Neutrophil (primary cell): ENCODE results near the gene ATXN2.

Experiments used
- H3K27ac ChIP-seq: fragments of 200-600 bp; sonication (generic); 2 replicates; pipeline ENCODE4 v1.5.1; 2016; ENCODE audit warnings: mild to moderate bottlenecking, moderate library complexity
- H3K27me3 ChIP-seq: fragments of 200-600 bp; sonication (generic); 2 replicates; pipeline ENCODE4 v1.6.0; 2016; ENCODE audit warnings: mild to moderate bottlenecking
- H3K36me3 ChIP-seq: fragments of 200-600 bp; sonication (generic); 2 replicates; pipeline ENCODE4 v1.5.1; 2017
- H3K4me1 ChIP-seq, 2 experiments: fragments of 200-600 bp in 1 of 2; sonication (generic) in 1 of 2; 1 replicate in 1 of 2; 2 replicates in 1 of 2; pipeline versions ENCODE4 v1.5.1 to v1.6.1; 2013 to 2016; ENCODE audit warnings: low read depth in 1 of 2, low read length in 1 of 2, mild to moderate bottlenecking in 1 of 2, moderate library complexity in 1 of 2; ENCODE audit not compliant: control insufficient read depth in 1 of 2, insufficient read depth in 1 of 2
- H3K4me3 ChIP-seq, 2 experiments: fragments of 200-600 bp in 1 of 2; sonication (generic) in 1 of 2; 1 replicate in 1 of 2; 2 replicates in 1 of 2; pipeline ENCODE4 v1.5.1; 2013 to 2016; ENCODE audit warnings: low read depth in 1 of 2, low read length in 1 of 2, mild to moderate bottlenecking in 1 of 2, moderate library complexity in 1 of 2
- H3K9me3 ChIP-seq: fragments of 200-600 bp; sonication (generic); 2 replicates; pipeline ENCODE4 v1.5.1; 2016
- TF ChIP-seq, protein P1 (sequence below): fragments of 200-600 bp; sonication (generic); IDR thresholded peaks from 2 replicates; pipeline ENCODE4 v1.5.1; 2016; ENCODE audit warnings: antibody characterized with exemption

Gene ATXN2

GRCh38 chr12:111544032-111544431 is 55.1 kb downstream of the ATXN2 start:
- H3K27ac ChIP-seq: no peak overlapping the region
- no peaks in the 10 kb centered on the region for H3K27me3 ChIP-seq
- TF ChIP-seq, protein P1, sequence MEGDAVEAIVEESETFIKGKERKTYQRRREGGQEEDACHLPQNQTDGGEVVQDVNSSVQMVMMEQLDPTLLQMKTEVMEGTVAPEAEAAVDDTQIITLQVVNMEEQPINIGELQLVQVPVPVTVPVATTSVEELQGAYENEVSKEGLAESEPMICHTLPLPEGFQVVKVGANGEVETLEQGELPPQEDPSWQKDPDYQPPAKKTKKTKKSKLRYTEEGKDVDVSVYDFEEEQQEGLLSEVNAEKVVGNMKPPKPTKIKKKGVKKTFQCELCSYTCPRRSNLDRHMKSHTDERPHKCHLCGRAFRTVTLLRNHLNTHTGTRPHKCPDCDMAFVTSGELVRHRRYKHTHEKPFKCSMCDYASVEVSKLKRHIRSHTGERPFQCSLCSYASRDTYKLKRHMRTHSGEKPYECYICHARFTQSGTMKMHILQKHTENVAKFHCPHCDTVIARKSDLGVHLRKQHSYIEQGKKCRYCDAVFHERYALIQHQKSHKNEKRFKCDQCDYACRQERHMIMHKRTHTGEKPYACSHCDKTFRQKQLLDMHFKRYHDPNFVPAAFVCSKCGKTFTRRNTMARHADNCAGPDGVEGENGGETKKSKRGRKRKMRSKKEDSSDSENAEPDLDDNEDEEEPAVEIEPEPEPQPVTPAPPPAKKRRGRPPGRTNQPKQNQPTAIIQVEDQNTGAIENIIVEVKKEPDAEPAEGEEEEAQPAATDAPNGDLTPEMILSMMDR: no peak
- H3K4me1 ChIP-seq: no peaks in the 10 kb centered on the region
- no peaks in the 10 kb centered on the region for H3K9me3 ChIP-seq
- no peak overlapping the region for H3K4me3 ChIP-seq
- peaks cover 53% of the 10 kb centered on the region for H3K36me3 ChIP-seq

DNA sequence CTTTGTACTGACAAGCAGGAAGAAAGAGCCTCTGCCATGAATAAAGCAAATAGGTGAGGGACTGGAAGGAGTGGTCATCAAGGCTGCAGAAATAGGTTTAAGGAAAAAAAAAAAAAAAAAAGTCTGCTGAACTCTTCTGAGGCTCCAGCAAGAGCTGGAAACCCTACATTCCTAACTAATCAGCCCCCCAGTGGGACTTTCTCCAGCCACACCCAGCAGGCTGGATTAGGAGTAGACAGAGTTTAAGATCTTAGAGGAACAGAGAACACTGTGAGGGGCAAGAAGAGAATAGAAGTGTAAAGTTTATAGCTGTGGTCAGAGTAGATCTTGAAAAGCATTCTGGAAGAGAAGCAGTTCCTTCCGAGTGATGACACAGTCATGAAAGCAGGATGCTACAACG is 66.4 kb downstream of the ATXN2 start:
- H3K9me3 ChIP-seq: no peaks in the 10 kb centered on the region
- H3K27ac ChIP-seq: no peak overlapping the region
- H3K36me3 ChIP-seq: peaks cover 26% of the 10 kb centered on the region
- TF ChIP-seq, protein P1: no peak
- no peak overlapping the region for H3K4me3 ChIP-seq
- H3K27me3 ChIP-seq: no peaks in the 10 kb centered on the region
- no peaks in the 10 kb centered on the region for H3K4me1 ChIP-seq

DNA sequence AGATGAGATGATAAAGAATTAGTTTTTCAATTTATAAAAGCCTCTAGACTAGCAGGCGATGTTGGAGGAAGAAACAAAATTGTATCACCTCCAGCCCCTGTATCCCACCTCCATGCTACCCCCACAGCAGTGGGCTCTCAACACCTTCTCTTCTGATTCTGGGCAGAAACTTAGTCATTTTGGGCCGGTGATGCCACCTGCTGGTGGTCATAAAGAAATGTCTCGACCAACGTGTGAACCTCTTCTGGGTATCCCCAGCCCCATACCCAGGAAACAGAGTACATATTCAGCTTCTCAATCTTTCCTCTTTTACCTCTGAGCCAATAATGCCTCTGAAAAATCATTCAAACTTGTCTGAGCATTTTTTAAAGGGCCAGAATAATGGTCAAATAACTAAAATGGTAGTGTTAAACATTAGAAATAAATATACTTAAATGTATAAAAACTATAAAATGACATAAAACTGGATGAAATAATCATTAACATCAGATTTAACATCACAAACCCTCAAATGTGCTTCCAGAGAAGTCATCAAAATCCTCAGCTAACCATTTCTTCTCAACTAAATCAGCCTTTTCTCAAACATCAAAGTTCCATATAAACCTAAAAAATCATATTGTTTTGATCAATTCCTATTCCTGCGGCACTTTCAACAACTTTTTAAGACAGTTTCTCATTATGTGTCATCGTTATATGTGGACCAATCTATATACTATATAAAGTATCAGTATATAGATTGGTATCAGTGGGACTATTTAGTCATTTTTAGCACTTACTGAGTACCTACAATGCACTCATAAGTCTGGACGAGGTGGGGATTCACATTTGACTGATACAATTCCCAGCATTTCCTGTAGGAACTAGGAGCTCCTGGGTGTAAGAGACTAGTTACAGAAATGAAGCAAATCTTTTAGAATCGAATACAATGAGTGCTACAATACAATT is 69.4 kb downstream of the ATXN2 start:
- Histone ChIP-seq H3K27me3 (no peaks in the 10 kb centered on the region), H3K9me3 (no peaks in the 10 kb centered on the region), H3K36me3 (peaks cover 40% of the 10 kb centered on the region), H3K27ac (no peak overlapping the region), H3K4me3 (no peak overlapping the region), H3K4me1 (no peaks in the 10 kb centered on the region)
- TF ChIP-seq, protein P1: peak; percentile 58

GRCh38 chr12:111523587-111524167 is 75.4 kb downstream of the ATXN2 start:
- no peak overlapping the region for H3K27ac ChIP-seq
- H3K4me1 ChIP-seq: no peaks in the 10 kb centered on the region
- no peak overlapping the region for H3K4me3 ChIP-seq
- no peaks in the 10 kb centered on the region for H3K9me3 ChIP-seq
- TF ChIP-seq, protein P1: no peak
- no peaks in the 10 kb centered on the region for H3K27me3 ChIP-seq
- H3K36me3 ChIP-seq: peaks cover 72% of the 10 kb centered on the region

GRCh38 chr12:111521801-111522200 is 77.3 kb downstream of the ATXN2 start:
- Histone ChIP-seq H3K36me3 (peaks cover 84% of the 10 kb centered on the region), H3K27me3 (no peaks in the 10 kb centered on the region), H3K27ac (no peak overlapping the region), H3K4me1 (no peaks in the 10 kb centered on the region), H3K4me3 (no peak overlapping the region), H3K9me3 (no peaks in the 10 kb centered on the region)
- TF ChIP-seq, protein P1: no peak
